Right renal cortex interstitium (tissue), 3 donors: ENCODE measurements around the gene GPR37. TPM values are rescaled to one million over a fixed set of nuclear protein-coding genes. Genes with fewer than 3 reads are reported as not detected.

ENCODE experiments used
- DNase-seq, 3 donors: peaks; one replicate each; pipeline ENCODE4 v3.0.0-alpha.2; 2013; ENCODE audit warnings: low read depth in 3 of 3, low spot score in 2 of 3
- polyA plus RNA-seq, 3 donors: library from polyadenylated mRNA; unstranded; fragments of 120-200 nt; gene quantifications; one replicate each; pipeline ENCODE4 v1.2.1, GENCODE V29; 2013; ENCODE audit not compliant: insufficient read length in 3 of 3

Gene GPR37
- polyA plus RNA-seq, 3 donors: 1.2 to 1.5 (median 1.3) TPM

GRCh38 chr7:124781418-124781817 is 15.8 kb upstream of the GPR37 start:
- no peak for DNase-seq

- no peak for DNase-seq
These were observed 15.0 kb upstream of the GPR37 start for GRCh38 chr7:124780608-124781007.

GRCh38 chr7:124780056-124780455 is 14.5 kb upstream of the GPR37 start:
- DNase-seq: no peak

GRCh38 chr7:124779620-124780019 is 14.0 kb upstream of the GPR37 start:
- DNase-seq: no peak

- no peak for DNase-seq
These were observed 13.6 kb upstream of the GPR37 start for GRCh38 chr7:124779194-124779593.

GRCh38 chr7:124777268-124777667 is 11.7 kb upstream of the GPR37 start:
- DNase-seq: no peak

- no peak for DNase-seq
These were observed 10.6 kb upstream of the GPR37 start for GRCh38 chr7:124776153-124776552.

- no peak for DNase-seq
These were observed 9.8 kb upstream of the GPR37 start for GRCh38 chr7:124775422-124775821.

GRCh38 chr7:124773938-124774337 is 8.3 kb upstream of the GPR37 start:
- DNase-seq: no peak

GRCh38 chr7:124773339-124773738 is 7.7 kb upstream of the GPR37 start:
- no peak for DNase-seq

GRCh38 chr7:124769136-124769535 is 3.5 kb upstream of the GPR37 start:
- no peak for DNase-seq

- no peak for DNase-seq
These were observed 2.9 kb upstream of the GPR37 start for GRCh38 chr7:124768525-124768924.

- no peak for DNase-seq
These were observed 668 bp downstream of the GPR37 start for GRCh38 chr7:124764847-124765400.

- no peak for DNase-seq
These were observed 1.3 kb downstream of the GPR37 start for GRCh38 chr7:124764051-124764846.

GRCh38 chr7:124762611-124763143 is 2.9 kb downstream of the GPR37 start:
- DNase-seq: no peak

GRCh38 chr7:124761164-124761715 is 4.4 kb downstream of the GPR37 start:
- DNase-seq: no peak

- DNase-seq: no peak
These were observed 7.3 kb downstream of the GPR37 start for GRCh38 chr7:124758327-124758726.

GRCh38 chr7:124754576-124755268 is 10.9 kb downstream of the GPR37 start:
- DNase-seq: no peak

- no peak for DNase-seq
These were observed 13.3 kb downstream of the GPR37 start for GRCh38 chr7:124752310-124752709.

GRCh38 chr7:124751027-124751426 is 14.6 kb downstream of the GPR37 start:
- no peak for DNase-seq

GRCh38 chr7:124747072-124747471 is 18.5 kb downstream of the GPR37 start:
- DNase-seq: no peak
